ENCODE measurements around the gene DSCAML1.

Gene DSCAML1

DNA sequence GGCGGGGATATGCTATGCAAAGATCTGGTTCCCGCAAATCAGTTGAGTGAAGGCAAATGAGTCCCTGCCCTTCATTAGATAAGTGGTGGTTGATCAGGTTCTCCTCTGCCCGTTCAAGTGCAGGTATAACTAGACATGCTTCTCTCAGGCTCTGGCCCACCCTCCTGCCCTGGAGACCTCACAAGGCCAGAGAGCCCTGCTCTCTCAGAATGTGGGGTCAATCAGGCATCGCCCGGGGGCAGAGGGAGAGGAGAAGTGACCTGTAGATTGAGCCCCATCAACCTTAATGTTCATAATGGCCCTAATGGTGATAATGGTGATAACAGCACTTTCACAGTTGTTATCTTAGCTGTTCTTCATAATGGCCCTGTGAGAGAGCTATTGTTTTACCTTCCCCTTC is 224.3 kb downstream of the DSCAML1 start:
- DNase-seq, result no peak

DNA sequence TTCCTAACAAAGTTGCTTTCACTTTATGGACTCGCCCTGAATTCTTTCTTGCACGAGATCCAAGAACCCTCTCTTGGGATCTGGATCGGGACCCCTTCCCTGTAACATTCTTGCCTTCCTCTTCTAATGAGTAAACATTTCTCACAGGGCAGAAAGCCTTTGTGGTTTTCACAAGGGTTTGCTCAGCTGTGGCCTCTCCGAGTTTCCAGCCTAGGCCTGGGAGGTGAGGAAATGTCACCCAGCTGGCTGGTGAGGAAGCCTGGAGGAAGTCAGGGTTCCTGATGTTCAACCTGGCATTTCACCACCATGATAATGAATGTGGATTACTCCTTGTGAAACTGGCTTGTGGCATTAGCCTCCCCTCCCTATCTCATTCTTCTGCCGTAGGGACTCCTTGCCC is 224.9 kb downstream of the DSCAML1 start:
- DNase-seq, result no peak

DNA sequence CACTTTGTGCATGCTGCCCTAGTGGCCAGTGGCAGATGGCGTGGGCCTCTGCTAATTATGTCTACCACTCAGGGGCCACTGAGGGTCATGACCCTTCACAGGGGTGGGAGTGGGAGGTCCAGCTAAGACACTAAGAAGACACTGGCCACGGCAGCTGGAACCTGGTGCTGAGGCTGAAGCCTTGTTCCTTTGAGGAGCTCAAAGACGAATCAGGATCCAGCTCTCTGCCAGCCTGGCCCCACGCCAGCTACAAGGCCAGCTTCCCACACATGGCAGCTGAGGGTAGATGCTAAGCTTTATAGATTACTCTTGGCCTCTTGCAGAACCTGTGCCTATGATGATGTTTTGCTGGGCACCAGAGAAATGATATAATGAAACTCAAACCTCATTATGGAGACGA is 226.3 kb downstream of the DSCAML1 start:
- DNase-seq, result no peak

DNA sequence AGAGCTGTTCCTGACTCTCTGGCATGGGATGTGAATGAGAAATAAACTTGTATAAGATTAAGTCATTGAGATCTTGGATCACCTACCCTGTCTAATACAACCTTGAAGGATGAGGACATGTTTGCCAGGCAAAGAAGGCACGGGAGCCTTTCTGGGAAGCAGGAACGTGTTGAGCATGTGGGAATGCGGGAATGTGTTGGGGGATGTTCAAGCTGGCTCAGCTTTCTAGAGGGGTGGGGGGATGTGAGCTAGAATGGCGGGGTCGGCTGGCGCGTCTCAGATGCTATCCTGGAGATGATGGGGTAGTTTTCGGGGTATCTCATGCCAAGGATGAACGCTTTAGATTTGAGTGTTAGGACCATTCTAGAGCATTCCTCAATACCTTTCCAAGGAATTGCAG is 227.1 kb downstream of the DSCAML1 start:
- DNase-seq, result no peak

DNA sequence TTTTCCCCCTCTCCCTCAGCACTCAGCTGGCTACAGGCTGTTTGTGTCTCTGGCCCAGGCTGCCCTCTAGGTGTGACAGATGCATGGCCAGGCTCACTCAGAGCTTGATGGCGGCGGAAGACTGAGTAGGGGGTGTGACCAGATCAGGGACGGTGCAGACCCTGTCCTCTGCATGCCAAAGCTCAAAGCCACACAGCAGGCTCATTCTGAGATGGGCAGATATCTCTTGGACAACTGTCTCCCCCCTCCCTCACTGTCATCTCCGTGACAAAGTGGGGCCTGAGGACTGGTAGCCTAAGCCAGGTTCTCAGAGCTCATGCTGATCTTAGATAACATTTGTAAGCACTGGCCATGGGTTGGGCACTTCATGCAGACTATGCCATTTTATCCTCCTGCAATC is 231.3 kb downstream of the DSCAML1 start:
- no peak for DNase-seq

DNA sequence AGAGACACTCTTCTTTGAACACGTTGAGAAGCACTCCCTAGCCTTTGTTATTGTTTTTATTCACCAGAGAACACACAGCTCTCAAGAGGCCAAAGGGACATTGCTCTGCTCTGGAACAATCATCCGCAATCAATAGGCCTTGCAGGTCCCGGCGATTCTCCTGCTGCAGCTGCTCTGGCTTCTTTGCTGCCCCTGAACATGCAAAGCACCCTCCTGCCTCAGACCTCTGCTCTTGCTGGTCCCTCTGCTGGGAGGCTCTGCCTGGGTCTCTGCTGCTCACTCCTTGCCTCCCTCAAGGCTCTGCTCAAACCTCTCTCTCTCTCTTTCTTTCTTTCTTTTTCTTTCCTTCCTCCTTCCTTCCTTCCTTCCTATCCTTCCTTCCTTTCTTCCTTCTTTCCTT is 232.7 kb downstream of the DSCAML1 start:
- DNase-seq, result no peak

DNA sequence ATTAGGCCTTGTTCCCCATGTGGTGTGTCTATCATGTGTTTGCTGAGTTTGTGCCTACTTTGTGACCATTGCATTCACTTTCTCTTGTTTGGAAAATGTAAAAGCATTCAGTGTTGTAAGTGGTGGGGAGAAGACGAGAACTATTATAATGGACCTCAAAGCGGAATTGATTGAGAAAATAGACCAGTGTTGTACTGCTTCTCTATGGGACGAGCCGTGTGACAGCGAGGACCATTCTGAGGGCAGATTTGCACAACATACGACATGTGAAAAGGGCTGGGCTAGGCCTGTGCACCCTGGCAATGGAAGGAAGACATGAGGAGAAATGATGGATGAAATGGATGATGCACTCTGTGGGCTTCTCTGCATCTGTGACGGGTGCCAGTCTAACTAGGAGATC is 233.5 kb downstream of the DSCAML1 start:
- DNase-seq, result no peak

DNA sequence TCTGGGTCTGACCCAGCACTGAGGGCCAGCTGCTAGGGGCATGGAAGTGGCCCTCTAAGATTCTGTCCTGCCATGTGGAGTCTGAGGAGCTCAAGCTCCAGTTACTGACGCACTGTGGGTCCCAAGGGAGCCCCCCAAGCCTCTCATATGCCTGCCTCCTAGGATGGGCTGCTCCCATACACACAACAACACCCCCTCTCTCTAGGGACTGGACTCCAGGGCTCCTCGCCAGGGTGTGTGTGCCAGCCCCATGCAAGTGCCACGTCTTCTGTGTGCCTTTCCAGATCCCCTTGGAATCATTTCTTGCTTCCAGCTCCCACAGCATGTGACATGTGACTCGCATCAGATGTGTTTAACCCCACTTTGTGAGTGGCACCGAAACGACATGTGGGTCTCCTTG is 234.9 kb downstream of the DSCAML1 start:
- DNase-seq, result no peak

DNA sequence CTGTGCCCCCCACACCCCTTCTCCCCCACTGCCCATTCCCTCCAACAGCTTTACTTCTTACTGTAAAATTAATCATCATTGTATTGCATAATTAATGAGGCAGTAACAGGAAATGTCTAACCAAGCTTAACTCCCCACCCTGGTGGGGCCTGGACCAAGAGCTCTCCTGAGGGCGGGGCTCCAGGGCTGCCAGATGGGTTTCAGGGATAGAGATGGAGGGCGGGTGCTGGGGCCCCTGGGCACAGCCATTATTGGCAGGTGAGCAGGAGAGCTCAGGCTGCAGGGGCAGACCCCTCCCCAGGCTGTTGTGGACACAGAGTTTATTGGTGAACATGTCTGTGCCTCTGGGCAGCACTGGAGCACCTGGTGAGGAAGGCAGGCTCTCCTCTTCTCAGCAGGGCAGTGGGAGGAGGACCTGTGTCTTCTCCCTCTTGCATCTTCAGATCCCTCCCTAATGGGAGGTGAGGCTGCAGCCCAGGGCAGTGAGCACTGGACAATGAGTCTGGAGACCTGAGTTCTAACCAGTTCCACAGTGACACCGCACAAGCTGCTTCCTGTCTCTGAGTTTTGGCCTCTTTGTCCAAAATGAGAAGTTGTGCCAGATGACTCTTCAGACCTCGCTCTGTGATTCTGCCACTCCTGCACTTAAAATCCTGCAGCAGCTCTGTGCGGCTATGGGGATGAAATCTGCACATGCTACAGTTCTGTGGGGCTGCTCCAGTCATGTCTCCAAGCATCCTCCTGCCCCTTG is 236.1 kb downstream of the DSCAML1 start:
- DNase-seq, result no peak

DNA sequence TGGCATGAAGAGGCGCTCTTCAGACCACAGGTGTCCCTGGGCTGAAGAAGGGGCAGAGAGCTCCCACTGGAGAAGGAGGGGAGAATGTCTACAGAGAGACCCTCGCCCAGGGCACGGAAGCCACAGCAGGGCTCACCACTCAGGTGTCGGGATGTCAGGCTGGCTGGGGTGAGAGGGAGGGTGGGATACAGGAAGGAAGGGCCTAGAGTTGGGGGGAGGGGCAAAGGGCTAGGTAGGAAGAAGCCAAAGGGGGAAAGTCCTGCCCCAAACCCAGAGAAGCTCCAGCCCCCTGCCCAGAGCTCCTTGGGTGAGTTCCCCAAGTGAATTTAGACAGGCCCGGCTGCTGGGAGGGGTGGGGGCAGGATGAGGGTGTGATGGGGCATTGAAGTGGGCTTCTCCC is 237.3 kb downstream of the DSCAML1 start:
- DNase-seq, result no peak

DNA sequence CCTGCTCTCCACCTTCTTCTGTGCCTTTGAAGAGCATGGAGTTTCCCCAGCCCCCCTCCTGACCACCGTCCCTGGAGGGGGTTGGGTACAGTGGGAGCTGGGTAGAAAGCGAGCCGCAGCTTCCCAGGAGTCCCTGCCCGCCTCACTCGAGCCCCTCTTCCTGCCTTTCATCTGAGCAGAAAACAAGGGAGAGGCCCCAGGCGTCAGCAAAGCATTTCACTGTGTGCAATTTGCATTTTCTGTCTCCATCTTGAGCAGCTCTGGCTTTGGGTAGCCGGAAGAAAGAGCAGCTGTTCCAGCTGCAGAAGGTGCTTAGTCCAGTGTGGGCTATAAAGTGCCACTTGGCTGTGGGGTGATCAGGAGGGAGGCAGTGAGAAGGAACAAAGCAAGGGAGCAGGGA is 239.7 kb downstream of the DSCAML1 start:
- no peak for DNase-seq

DNA sequence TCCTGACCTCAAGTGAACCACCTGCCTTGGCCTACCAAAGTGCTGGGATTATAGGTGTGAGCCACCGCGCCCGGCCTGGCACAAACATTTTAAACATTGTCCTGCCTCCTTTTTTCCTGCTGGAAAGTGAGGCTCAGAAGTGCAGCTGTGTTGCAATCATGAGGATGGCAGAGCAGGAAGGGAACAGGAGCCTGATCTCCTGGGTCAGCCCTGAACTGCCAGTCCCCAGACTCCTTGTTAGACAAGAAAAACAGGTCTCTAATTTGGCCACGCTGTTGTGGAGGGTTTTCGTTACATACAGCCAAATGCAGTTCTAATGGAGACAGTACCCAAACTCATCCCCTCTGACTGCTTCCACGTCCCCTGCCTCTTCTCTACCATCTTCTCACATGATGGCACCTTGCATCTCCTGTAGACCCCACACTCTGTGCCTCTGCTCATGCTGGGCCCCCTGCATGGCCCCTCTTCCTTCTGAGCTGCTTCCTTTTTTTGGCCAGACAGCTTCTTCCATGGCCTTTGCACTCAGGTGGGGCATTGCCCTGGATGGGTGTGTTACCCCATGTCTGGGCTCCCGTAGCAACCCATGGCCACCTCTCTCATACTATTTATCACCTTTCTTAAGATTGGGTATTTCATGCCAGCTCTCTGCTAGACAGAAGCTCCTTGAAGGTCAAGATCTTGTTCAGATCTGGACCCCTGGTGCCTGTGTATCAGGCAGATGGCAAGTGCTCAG is 242.2 kb downstream of the DSCAML1 start:
- no peak for DNase-seq

DNA sequence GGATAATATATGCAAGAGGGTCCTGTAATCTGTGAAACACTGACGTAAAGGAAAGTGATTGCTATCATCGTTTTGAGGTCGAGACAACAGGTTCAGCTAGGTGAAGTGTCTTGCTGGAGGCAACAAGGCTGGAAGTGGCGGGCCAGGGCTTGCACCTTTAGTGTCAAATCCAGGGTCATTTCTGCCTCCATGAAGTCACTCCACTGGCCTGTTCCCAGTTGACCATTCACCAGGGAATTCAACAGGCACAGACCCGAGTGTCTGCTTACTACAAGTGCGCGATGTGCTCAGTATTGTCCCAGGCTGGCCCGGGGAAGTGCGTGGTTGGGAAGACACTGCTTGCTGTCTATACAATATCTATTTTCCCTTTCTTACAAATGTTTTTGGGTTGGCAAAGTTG is 244.4 kb downstream of the DSCAML1 start:
- no peak for DNase-seq

DNA sequence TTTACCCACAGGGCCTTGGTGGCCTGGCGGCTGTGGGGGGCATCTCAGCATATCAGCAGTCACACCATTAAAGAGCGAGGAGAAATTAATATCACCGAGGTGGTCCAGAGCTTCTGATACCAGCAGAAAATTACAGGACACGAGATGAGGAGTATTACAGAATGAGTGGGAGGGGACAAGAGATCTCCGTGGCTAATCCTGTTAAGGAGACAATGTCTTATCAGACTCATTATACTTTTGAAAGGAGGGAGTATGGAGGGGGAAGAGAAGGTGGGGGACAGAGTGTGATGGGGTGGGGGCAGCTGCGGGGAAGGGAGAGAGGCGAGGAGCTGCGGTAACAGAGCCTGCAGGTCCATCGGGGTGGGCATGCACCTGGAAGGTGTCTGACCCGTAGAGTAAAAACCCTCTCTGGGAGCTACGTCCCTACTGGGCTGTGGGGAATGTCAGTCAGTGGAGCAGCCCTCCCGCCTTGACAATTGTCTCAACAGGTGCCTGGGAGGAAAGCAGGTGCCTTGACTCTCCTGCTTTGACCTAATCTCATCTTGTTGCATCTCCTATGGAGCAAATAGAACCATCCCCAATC is 245.2 kb downstream of the DSCAML1 start:
- DNase-seq, result no peak

DNA sequence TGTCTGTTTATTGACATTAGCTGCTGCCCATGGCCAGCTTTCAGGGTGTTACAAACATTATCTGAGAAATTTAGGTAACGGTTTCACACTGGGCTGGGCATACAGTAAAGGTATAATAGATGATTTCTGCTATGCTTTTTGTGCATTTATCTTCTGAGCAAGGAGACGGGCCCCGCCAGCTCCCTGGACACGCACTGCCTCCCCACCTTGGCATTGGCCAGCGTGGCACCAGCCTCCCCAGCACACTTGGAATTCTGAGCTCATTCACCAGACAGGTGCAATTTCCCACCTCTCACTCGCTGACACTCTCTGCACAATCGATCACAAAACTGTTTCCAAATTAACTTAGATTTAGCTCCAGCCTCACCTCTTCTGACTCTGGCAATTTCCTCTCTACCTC is 246.6 kb downstream of the DSCAML1 start:
- DNase-seq, result no peak

DNA sequence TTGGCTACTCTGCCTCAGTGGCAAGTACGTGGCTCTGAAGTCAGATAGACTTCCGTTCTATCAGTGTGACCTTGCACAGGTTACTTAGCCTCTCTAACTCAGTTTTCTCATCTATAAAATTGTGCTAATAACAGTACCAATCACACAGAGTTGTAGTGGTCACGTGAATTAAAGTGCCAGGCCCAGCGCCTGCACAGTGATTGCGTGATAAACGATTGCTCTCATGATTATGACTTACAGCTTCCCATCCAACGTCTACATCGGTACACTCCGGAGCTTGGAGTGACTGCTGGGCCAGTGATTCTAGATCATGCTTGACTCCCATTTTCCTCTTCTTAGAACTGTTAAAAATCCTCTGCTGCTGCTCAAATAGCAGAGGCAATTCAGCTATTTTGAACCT is 247.6 kb downstream of the DSCAML1 start:
- DNase-seq, result no peak

DNA sequence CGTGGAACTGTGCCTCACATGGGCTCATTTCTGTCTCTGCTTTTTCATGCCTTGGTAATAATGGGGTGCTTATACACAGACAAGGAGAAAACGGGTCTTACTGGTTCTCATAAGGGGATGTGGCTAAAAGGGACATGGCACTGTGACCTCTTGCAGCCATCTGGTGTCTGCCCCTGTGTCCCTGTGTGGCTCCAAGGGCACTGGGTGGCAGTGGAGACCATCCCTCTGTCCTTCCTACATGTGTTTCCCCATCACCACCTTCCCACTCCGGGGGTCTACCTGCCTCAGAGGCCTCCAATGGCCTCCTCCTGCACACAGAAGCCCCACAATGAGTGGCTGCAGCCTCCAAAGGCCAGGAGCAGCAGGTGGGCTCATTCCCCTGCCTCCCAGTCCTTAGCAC is 248.1 kb downstream of the DSCAML1 start:
- no peak for DNase-seq

DNA sequence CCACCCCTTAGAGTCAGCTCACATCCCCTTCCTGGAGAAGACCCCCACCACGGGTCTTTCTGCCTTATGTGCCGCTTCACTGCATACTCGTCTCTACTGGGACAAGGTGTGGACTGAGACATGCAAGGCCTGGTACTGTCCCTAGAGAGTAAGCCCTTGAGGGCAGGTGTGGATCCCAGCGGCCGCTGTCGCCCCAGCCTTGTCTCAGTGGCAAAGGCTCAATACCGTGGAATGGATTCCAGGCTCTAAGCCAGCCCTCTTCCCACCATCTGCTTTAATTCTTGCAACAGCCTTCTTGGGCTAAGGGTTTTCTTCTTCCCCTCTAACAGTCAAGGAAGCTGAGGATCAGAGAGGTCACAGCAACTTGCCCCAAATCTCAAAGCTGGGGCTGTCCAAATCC is 249.1 kb downstream of the DSCAML1 start:
- no peak for DNase-seq

DNA sequence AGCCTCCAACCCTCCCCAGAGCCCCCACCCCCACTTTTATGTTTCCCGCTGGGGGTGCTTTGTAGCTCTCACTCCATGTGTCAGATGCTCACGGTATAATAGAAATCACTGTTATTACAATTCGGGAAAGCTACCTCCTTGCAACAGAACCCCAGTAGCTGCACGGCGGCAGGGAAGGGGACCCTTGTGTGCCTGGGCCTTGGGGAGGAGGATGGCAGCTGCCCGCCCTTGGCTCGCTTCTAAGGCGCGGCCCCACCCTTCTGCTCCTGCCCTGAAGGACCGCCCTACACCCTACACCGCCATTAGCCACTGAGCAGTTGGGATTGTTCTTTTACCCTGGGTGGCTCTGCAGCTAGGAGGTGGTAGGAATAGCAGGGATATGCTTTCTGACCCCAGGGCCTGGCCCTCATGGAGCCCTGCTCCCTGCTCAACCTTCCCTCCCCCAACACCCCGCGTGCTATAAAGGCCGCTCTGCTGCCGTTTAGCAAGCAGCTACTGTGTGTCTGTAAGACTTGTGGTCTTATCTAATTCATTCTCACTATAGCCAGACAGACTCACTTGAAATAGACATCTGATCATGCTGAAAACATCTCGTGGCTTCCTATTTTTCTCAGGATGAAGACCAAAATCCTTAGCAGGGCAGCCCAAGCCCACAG is 249.7 kb downstream of the DSCAML1 start:
- DNase-seq, result no peak

DNA sequence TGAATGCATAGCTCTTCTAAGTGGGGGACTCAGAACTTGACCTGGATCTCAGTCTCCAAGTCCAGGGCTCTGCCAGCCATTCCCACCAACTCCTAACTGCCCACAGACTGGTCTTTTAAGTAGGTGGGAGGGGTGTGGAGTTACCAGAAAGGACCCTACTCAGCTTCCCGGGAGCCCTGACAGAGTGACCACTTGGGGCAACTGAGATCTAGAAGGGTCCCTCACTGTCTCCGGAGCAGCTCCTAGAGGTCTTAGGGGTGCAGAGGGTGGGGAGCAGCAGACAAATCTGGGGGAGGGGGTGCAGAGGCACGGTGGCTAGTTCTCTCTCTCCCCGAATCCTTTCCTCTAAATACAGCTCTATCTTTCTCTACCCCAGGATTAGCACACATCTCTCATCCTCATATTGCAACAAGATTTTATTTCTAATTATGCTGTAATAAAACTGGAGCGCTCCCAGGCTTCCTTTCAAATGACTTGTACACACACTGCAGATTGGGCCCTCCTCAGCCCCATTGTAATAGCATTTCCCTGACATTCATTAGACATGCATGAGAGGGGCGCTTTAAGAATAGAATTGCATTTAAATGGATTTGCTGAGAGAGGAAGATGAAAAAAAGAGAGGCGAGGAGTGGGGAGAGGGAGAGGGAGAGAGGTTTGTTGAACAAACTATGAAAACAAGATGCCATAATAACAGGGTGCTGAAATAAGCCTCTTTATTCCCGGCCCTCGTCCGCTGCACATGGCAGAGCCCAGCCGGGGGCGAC is 250.4 kb downstream of the DSCAML1 start:
- DNase-seq, result no peak

DNA sequence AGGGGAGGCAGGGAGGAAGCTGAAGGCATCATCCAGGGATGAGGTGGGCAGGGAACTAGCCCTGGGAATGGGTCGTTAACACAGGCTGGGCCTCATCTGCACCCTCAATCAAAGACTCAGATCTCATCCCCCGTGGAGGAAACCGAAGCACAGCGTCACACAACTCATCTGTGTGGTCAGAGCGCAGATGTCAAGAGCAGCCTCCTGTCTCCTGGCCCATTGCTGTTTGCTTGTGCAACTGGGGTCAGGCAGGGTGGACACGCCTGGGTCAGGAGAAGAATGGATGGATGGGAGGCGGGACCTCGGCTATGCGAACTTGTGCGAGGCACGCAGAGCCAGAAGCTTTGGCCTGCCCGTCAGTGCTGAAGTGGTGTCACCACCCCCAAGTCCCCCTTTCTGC is 251.3 kb downstream of the DSCAML1 start:
- no peak for DNase-seq

DNA sequence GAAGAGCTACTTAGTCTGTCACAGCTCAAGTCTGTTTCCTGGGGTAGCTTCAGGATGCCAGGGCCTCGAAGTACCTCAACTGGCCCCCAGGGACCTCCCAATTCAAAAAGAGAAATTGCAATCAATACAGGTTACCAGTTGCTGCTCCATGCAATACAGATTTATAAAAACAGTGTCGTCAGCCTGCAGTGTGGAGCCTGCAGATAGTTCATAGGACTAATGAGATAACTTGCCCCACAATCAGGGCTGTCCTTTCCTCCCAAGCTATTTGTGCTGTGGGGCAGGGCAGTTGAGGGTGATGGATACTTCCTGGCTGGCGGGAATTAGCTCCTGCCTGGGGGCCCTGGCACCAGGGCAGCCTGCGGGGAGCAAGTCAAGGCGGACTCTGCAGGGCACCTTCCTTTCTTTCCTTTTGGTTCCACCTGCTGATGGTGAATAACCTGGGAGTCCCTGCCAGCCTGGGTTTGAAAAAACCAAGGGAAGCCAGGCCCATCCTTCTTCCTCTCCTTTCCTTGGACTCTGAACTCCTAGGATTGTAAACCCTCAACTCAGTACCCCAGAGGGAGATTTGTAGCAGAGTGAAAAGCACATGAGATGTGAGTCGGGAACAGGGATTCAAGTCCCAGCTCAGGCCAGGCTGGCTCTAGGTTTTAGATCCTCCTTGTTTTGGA is 252.8 kb downstream of the DSCAML1 start:
- no peak for DNase-seq
